ENCODE data around the gene PSTPIP2. TPM values are rescaled to one million over a fixed set of nuclear protein-coding genes. Genes with fewer than 3 reads are reported as not detected.

The PSTPIP2 gene
- total RNA-seq, 2 donors from 2014 or later, result 7.0 to 21.1 TPM

GRCh38 chr18:46037512-46038305 is 34.4 kb downstream of the PSTPIP2 start:
- 82% methylated on average over 9 of the region's 9 CpGs for WGBS
- no peak for DNase-seq (ENCODE audit: low spot score)
- Histone ChIP-seq H3K27ac (no peak overlapping the region), H3K9me3 (no peaks in the 10 kb centered on the region), H3K27me3 (replicated peaks; ENCODE audit: insufficient read depth) (no peaks in the 10 kb centered on the region), H3K4me3 (no peak overlapping the region), H3K36me3 (no peaks in the 10 kb centered on the region), H3K4me1 (replicated peaks) (no peaks in the 10 kb centered on the region)
- intact Hi-C loops (cut with DNase I), result no loop called here
- TF ChIP-seq POLR2AphosphoS5 (IDR thresholded peaks at IDR 0.05), result no peak
- TF ChIP-seq CTCF (IDR thresholded peaks at IDR 0.05), result no peak
- no peak for TF ChIP-seq POLR2A (IDR thresholded peaks at IDR 0.05)

- no peak overlapping the region for H3K4me3 ChIP-seq
- intact Hi-C loops (cut with DNase I), result no loop called here
- no peak for TF ChIP-seq POLR2AphosphoS5 (IDR thresholded peaks at IDR 0.05)
- no peak for TF ChIP-seq CTCF (IDR thresholded peaks at IDR 0.05)
- 97% methylated on average over 2 of the region's 2 CpGs for WGBS
- H3K27me3 ChIP-seq (replicated peaks; ENCODE audit: insufficient read depth), result no peaks in the 10 kb centered on the region
- no peaks in the 10 kb centered on the region for H3K36me3 ChIP-seq
- no peaks in the 10 kb centered on the region for H3K9me3 ChIP-seq
- no peak overlapping the region for H3K27ac ChIP-seq
- no peaks in the 10 kb centered on the region for H3K4me1 ChIP-seq (replicated peaks)
- no peak for DNase-seq (ENCODE audit: low spot score)
Measured at GRCh38 chr18:46035696-46036680, 36.1 kb downstream of the PSTPIP2 start.

GRCh38 chr18:46034230-46034629 is 37.8 kb downstream of the PSTPIP2 start:
- Histone ChIP-seq H3K27ac (no peak overlapping the region), H3K4me3 (no peak overlapping the region), H3K4me1 (replicated peaks) (no peaks in the 10 kb centered on the region), H3K36me3 (no peaks in the 10 kb centered on the region), H3K27me3 (replicated peaks; ENCODE audit: insufficient read depth) (no peaks in the 10 kb centered on the region), H3K9me3 (no peaks in the 10 kb centered on the region)
- TF ChIP-seq POLR2A (IDR thresholded peaks at IDR 0.05) (no peak), CTCF (IDR thresholded peaks at IDR 0.05) (no peak), POLR2AphosphoS5 (IDR thresholded peaks at IDR 0.05) (no peak)
- WGBS, result 27% methylated on average over 1 of the region's 1 CpG
- intact Hi-C loops (cut with DNase I), result no loop called here
- no peak for DNase-seq (ENCODE audit: low spot score)

GRCh38 chr18:46031741-46032140 is 40.3 kb downstream of the PSTPIP2 start:
- H3K27me3 ChIP-seq (replicated peaks; ENCODE audit: insufficient read depth), result no peaks in the 10 kb centered on the region
- TF ChIP-seq POLR2AphosphoS5 (IDR thresholded peaks at IDR 0.05) (no peak), CTCF (IDR thresholded peaks at IDR 0.05) (no peak), POLR2A (IDR thresholded peaks at IDR 0.05) (no peak)
- DNase-seq (ENCODE audit: low spot score), result no peak
- no peak overlapping the region for H3K4me3 ChIP-seq
- H3K4me1 ChIP-seq (replicated peaks), result no peaks in the 10 kb centered on the region
- 58% methylated on average over 4 of the region's 4 CpGs for WGBS
- H3K9me3 ChIP-seq, result no peaks in the 10 kb centered on the region
- H3K27ac ChIP-seq, result no peak overlapping the region
- intact Hi-C loops (cut with DNase I), result no loop called here
- H3K36me3 ChIP-seq, result no peaks in the 10 kb centered on the region

All from prostate gland (tissue), 2 donors.